Esophagus (tissue), 2 donors: ENCODE data around the gene CAMK1D. TPM values are rescaled to one million over a fixed set of nuclear protein-coding genes. Genes with fewer than 3 reads are reported as not detected.

Experiments
- H3K27ac ChIP-seq, 2 donors: one replicate each; pipeline ENCODE4 v1.5.1; 2013; ENCODE audit warnings: low read depth in 2 of 2, mild to moderate bottlenecking in 2 of 2, inconsistent platforms in 1 of 2, low read length in 1 of 2, moderate library complexity in 1 of 2
- H3K27me3 ChIP-seq, 2 donors: one replicate each; pipeline ENCODE4 v1.6.1; 2013; ENCODE audit warnings: low read length in 2 of 2, control low read depth in 1 of 2, mild to moderate bottlenecking in 1 of 2; ENCODE audit not compliant: insufficient read depth in 2 of 2, control insufficient read depth in 1 of 2
- H3K36me3 ChIP-seq, 2 donors: one replicate each; pipeline ENCODE4 v1.6.1; 2013; ENCODE audit warnings: low read length in 1 of 2; ENCODE audit not compliant: control insufficient read depth in 2 of 2, insufficient read depth in 2 of 2
- H3K4me1 ChIP-seq, 2 donors: one replicate each; pipeline ENCODE4 v1.6.1; 2013; ENCODE audit warnings: low read length in 1 of 2; ENCODE audit not compliant: control insufficient read depth in 2 of 2, insufficient read depth in 2 of 2
- H3K4me3 ChIP-seq, 2 donors: one replicate each; pipeline ENCODE4 v1.5.1; 2013; ENCODE audit warnings: low read length in 2 of 2, mild to moderate bottlenecking in 2 of 2, low read depth in 1 of 2, moderate library complexity in 1 of 2
- H3K9me3 ChIP-seq, 2 donors: one replicate each; pipeline ENCODE4 v1.6.1; 2013; ENCODE audit warnings: mild to moderate bottlenecking in 2 of 2, low read depth in 1 of 2, low read length in 1 of 2, moderate library complexity in 1 of 2; ENCODE audit not compliant: control insufficient read depth in 2 of 2, insufficient read depth in 1 of 2
- WGBS, 2 donors: extraction: QIAGEN DNeasy Blood & Tissue Kit; methylation state at CpG; one replicate each; pipeline ENCODE4 v1.1.7; 2013; 5-methylcytosine and 5-hydroxymethylcytosine counted together
- polyA plus RNA-seq, 2 donors: library from polyadenylated mRNA; stranded (reverse); fragments of 200-250 nt; gene quantifications; one replicate each; pipeline ENCODE4 v1.2.3, GENCODE V29; 2013
- donor health status: healthy with polysubstance abuse.
- donor health status: Bipolar disorder and iron deficiency.

The CAMK1D gene
- polyA plus RNA-seq, 2 donors: 5.4 to 5.6 TPM

DNA sequence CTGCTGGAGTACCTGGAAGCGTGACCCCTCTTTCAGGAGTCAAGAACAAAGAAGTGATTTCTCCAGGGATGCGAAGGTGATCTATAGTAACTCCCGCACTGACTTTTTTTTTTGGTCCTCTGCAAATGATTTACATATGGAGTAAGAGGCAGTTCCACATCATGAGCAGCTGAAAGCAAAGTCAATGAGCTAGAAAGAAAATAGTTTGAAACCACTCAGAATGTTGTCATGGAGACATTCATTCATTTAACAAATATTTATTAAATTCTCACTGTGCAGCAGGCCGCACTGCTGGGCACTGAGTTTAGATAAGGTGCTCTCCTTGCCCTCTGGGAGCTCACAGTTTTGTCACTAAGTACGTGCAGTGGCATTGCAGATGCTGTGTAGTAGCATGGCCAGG lies 206.7 kb downstream of the CAMK1D start:
- Histone ChIP-seq H3K9me3 (no peaks in the 10 kb centered on the region), H3K27ac (no peak overlapping the region), H3K27me3 (no peaks in the 10 kb centered on the region), H3K4me1 (peaks cover 0 to 3% of the 10 kb centered on the region in 2 donors), H3K36me3 (peaks cover 0 to 2% of the 10 kb centered on the region in 2 donors), H3K4me3 (no peak overlapping the region)
- WGBS, 2 donors: 76 to 84% methylated on average over 5 of the region's 5 CpGs

DNA sequence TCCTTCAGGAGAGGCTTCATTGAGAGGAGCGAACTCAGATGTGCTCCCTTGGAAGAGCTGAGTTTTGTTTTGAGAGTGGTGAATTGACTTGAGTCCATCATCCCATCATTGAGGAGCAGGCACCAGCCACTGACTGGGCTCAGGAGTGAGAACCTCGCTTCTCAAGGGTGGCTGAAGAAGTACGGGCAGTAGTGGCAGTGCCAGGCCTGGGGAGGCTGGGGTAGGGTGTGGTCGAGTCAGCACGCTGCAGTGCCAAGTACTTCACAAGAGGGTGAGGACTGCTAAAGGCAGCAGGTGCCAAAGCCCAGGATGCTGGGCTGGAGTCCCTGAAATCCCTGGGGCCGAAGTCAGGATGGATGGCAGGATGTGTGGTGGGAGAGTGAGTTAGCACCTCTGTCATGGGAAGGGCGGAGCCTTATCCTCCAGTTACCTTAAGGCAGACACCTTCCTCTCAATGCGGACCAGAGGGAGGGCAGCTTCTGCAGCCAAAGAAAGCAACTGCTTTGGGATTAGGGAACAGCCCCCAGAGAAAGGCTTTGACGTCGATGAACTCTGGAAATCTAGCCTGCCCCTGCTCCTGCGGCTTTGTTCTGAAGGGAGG lies 210.3 kb downstream of the CAMK1D start:
- Histone ChIP-seq H3K27me3 (no peaks in the 10 kb centered on the region), H3K36me3 (peaks cover 0 to 1% of the 10 kb centered on the region in 2 donors), H3K4me1 (peaks cover 0 to 3% of the 10 kb centered on the region in 2 donors), H3K27ac (no peak overlapping the region), H3K9me3 (no peaks in the 10 kb centered on the region), H3K4me3 (no peak overlapping the region)
- 59 to 62% methylated on average over 11 of the region's 11 CpGs for WGBS, 2 donors

DNA sequence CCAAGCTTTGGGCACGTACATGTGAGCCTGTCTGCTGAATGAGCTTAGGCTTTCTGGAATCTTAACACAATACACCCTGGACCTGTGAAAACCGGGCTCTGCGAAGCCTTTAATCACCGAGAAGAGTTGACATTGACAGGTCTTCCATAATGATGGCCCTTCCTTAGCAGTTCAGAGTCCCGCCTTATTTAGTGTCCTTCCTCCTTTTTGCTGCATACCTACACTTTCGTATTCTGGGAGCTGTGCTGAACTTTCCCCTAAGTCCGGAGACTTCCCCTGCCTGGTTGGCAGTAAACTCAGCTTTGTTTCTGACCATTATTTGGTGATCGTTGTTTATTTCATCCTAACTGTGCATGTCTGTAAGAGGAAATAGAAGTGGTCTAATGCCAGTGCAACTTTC lies 212.0 kb downstream of the CAMK1D start:
- Histone ChIP-seq H3K4me3 (no peak overlapping the region), H3K27me3 (no peaks in the 10 kb centered on the region), H3K9me3 (no peaks in the 10 kb centered on the region), H3K27ac (no peak overlapping the region), H3K4me1 (peaks cover 0 to 3% of the 10 kb centered on the region in 2 donors), H3K36me3 (no peaks in the 10 kb centered on the region)
- WGBS, 2 donors: 91 to 92% methylated on average over 8 of the region's 8 CpGs

DNA sequence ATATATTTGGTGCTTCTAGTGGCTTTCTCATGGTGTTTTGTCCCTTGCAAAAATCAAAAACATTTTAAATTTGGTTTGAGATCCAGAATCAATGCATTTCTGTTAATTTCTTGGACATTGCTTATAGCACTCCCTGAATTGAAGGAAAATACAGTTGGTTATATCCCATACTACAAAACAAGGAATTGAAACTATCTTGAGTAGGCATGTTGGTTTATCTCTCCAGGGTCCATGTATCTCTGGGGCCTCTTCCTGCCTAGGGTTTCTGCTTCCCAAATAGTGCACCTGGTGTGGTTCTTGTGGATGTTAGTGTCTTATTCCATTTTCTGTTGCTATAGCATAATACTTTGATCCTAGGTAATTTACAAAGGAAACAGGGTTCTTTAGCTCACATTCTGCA lies 212.4 kb downstream of the CAMK1D start:
- Histone ChIP-seq H3K36me3 (no peaks in the 10 kb centered on the region), H3K27ac (no peak overlapping the region), H3K4me1 (peaks cover 0 to 4% of the 10 kb centered on the region in 2 donors), H3K4me3 (no peak overlapping the region), H3K27me3 (no peaks in the 10 kb centered on the region), H3K9me3 (no peaks in the 10 kb centered on the region)

DNA sequence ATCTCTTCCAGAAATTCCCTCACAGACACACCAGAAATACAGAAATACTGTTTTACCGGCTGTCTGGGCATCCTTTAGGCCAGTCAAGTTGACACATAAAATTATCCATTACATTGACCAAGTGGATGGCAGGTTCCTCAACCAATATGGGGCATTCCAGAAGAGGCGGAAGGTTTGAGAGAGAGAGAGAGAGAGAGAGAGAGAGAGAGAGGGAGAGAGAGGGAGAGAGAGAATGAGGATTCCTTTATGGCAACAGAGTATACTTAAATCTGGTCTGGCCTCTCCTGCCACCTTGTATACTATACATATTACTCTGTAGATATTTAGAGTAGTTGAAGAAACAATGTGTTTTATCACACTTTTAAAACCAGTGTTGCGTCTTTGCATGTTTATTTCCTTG lies 214.1 kb downstream of the CAMK1D start:
- Histone ChIP-seq H3K27me3 (no peaks in the 10 kb centered on the region), H3K27ac (no peak overlapping the region), H3K4me1 (peaks cover 0 to 5% of the 10 kb centered on the region in 2 donors), H3K4me3 (no peak overlapping the region), H3K9me3 (no peaks in the 10 kb centered on the region), H3K36me3 (no peaks in the 10 kb centered on the region)
- 87 to 88% methylated on average over 3 of the region's 3 CpGs for WGBS, 2 donors

DNA sequence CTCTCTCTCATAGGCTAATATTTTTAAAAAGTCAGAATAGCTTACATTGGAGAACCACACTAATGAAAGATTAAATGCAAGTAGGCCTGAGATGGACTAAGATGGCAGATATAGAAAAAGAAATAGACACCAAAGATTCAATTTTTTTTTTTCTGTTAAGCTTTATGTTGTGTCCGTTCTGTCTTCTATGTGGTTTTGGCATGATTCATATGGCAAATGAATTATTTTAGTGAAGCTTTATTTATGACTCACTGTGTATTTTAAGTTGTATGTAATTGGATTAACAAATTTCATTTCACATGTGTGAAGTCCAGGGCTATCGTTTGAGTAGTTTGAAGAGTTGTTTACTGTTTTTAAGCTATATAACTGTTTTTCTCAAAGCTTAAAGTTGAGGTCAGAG lies 214.8 kb downstream of the CAMK1D start:
- Histone ChIP-seq H3K9me3 (no peaks in the 10 kb centered on the region), H3K27me3 (no peaks in the 10 kb centered on the region), H3K4me1 (peaks cover 0 to 5% of the 10 kb centered on the region in 2 donors), H3K27ac (no peak overlapping the region), H3K4me3 (no peak overlapping the region), H3K36me3 (no peaks in the 10 kb centered on the region)
- WGBS, 2 donors: 29 to 47% methylated on average over 2 of the region's 2 CpGs

DNA sequence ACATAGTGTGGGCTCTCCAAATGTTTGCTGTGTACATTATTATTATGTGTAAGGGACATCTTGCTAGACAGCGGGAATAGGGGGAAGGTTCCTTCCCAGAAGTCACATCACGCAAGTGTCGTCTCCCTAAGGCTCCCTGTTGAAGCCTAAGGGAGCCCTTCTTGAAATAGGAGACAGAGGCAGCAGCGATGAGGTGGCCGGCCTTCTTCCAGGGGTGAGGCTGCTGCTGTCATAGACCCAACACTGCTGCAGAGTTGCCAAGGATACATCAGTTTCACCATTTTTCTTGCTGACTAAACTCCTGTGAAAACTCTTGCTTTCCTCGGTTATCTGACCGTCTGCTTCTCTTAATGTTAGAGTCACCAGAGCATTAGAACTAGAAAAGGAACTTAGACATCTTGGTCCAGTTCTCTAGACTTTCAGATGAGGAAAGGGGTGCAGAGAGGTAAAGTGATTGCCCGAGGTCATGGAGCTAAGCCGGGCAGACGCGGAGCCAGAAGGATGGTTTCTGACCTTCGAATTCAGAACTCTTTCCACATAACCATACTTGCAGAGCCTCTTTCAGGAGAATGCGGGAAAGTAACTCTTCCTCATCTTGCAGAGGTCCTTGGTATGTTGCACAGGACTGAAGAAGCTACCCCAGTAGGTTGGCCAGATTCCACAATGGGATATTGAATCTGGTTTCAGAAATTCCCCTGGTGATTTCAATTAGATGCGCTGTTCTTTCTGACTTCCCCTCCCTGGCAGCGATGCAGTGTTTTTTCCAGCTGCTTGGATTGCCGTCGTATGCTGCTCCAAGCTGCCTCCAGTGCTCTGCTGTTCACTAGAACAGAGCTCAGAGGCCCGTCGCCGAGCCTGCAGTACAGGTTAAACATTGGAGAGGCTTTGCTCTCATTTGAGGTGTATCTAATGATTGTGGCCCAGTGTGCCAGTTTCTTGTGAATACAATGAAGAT lies 217.1 kb downstream of the CAMK1D start:
- H3K27me3 ChIP-seq: no peaks in the 10 kb centered on the region
- no peak overlapping the region for H3K27ac ChIP-seq
- H3K9me3 ChIP-seq: no peaks in the 10 kb centered on the region
- no peak overlapping the region for H3K4me3 ChIP-seq
- H3K4me1 ChIP-seq: peaks cover 0 to 2% of the 10 kb centered on the region in 2 donors
- WGBS, 2 donors: 76 to 78% methylated on average over 20 of the region's 20 CpGs
- no peaks in the 10 kb centered on the region for H3K36me3 ChIP-seq

DNA sequence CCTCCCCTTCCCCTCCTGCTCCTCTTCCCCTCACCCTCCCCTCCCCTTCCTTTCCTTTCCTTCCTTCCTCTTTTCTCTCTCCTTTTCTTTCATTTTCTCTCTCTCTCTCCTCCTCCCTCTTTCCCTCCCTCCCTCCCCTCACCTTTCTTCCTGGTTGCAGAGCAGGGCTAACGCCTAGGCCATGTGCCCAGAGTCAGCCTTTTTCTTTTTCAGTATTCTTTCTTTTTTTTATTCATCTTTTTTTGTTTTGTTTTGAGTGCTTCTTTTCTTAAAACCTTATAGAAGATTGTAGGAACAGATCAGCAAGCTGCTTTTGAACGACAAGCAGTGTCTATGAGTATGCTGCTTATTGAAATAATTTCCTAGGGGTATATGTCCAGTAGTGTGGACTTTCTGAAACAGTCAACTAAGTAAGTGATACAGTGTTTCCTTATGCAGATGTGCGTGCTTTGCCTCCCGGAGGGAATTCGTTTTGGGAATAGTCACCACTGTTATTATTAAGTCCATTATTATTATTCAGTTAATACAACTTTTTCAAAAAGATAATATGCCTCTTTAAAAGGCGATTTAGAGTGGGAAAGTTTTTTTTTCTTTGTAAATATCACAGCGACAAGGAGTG lies 219.2 kb downstream of the CAMK1D start:
- Histone ChIP-seq H3K9me3 (no peaks in the 10 kb centered on the region), H3K27me3 (no peaks in the 10 kb centered on the region), H3K36me3 (no peaks in the 10 kb centered on the region), H3K4me3 (no peak overlapping the region), H3K4me1 (peaks cover 0 to 2% of the 10 kb centered on the region in 2 donors), H3K27ac (no peak overlapping the region)
- 72 to 74% methylated on average over 7 of the region's 7 CpGs for WGBS, 2 donors

DNA sequence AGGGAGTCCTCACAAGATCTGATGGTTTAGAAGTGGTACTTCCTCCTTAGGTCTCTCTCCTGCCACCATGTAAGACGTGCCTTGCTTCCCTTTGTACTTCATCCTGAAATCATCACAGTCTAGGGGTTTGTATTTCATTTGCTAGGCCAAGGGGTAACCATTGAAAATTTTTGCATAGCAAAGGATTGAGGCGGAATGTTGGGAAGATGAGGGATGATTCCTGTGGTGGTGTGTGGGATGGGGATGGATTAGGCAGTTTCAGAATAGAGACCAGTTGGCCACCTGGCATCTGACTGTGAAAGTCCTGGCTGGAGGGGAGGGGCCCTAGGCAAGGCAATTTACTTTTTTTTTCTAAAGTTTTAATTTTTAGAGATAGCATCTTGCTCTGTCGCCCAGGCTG lies 222.9 kb downstream of the CAMK1D start:
- Histone ChIP-seq H3K9me3 (no peaks in the 10 kb centered on the region), H3K27me3 (no peaks in the 10 kb centered on the region), H3K4me3 (no peak overlapping the region), H3K36me3 (peaks cover 0 to 3% of the 10 kb centered on the region in 2 donors), H3K4me1 (peaks cover 0 to 2% of the 10 kb centered on the region in 2 donors), H3K27ac (no peak overlapping the region)
- WGBS, 2 donors: 95 to 97% methylated on average over 3 of the region's 3 CpGs
